Occipital lobe (tissue), 2 donors: ENCODE data around the gene FCHSD1. TPM values are rescaled to one million over a fixed set of nuclear protein-coding genes. Genes with fewer than 3 reads are reported as not detected.

Source experiments
- DNase-seq: peaks from one replicate; lab custom pipeline; 2025; lab: John Stamatoyannopoulos, UW
- total RNA-seq: library from RNA; depleted of rRNA; stranded (reverse); fragments of >200 nt; gene quantifications from one replicate; pipeline ENCODE4 v1.2.3, GENCODE V29; 2014

The FCHSD1 gene
- 3.0 TPM for total RNA-seq

DNA sequence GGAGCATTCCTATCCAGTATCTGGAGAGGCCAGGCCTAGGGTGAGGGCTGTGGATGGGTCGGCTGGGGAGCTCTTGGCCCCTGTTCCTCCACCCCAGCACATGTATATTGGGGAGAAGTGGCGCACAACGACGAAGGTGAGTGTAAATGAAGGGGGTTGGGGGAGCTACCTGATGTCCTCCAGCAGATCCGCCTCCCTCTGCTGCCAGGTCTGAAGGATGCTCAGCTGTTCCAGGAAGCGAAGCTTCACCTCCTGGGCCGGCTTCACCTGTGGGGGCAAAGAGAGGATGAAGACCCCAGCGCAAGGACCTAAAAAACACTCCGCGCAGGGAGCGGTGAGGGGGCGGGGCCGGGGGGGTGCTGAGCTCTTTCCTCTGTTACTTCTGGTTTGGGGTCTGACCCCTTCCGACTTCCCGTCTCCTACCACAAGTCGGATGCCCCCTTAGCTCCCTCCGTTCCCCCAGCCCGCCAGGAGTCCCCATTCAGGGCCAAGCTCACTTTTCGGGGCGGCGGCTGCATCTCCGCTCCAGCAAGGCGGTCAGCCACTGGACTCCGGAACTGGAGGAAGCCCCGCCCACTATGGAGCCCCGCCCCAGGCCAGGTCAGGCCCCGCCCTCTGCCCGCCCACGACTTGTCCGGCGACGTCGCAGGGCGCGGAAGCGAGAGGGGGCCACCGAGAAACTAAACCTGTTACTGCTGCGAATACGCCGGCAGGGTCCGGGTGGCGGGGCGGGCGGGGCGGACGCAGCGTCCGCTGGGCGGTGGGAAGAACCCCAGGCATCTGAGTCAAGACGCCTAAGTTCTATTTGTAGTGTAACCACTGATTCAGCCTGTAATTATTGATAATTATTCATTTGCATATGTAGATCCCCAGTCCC, at the start of gene FCHSD1:
Gene FCHSD1, minus strand, starts transcription at position 568 of the 877 bp plus-strand sequence. Its CDS starts 50 bp downstream, at position 518.
- DNase-seq, result peak; percentile 74

DNA sequence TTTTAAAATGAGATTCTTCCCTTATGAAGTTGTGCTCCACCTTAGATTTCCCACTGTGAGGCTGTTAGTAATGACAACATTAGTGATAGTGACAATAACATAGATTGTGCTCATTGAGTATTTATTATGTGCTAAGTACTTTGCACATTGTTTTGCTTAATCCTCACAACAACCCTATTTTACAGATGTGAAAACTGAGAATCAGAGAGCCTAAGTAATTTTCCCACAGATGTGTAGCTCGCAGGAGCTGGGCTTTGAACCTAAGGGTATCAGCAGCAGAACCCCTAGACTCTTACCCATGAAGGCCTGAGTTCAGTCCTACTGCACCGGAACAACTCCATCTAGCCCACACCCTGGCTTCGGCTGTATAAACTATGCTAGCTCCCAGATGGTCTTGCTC, 46.4 kb upstream of the FCHSD1 start:
- no peak for DNase-seq

DNA sequence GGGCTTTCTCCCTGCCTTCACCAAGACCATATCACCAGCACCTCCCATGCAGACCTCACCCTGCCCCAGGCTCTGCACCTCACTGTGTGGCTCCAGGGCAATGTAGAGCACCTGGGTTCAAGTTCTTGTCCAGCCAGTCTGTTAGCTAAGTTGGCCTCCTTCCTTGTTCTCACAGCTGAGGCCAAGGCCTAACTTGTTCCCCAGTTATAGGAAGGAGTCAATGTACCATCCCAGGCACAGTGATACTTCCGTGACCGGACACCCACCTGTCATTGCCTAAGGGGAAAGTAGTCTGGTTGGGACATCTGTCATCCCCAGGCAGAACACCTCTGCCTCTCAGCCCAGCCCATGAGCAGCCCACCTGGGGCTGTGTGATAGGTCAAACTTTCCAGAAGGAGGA, 45.2 kb upstream of the FCHSD1 start:
- no peak for DNase-seq

DNA sequence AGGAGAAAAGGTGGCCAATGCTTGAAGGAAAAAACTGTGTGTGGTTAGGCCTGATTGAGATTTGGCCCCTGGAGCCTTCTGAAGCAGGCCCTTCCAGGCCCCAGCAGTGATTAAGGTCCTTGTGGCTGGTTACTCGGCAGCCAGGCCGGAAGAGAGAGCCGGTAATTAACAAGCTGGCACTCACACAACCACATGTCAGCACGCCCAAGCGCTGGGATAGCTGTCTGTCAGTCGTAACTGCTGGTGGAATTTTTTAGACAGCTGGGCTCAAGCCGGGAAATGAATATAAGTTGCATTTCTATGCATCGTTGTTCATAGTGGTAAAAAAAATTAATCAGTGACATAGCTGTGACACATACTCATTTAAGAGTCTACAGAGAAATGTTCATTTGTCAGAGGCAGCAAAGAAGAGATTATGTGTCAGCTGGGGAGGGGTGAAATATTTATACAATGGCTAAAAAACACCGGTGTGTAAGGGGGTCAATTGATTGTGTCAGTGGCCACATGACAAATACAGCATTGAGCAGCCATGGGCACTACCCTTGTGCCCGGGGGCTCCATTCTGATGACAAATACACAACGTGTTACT, 44.5 kb upstream of the FCHSD1 start:
- no peak for DNase-seq

DNA sequence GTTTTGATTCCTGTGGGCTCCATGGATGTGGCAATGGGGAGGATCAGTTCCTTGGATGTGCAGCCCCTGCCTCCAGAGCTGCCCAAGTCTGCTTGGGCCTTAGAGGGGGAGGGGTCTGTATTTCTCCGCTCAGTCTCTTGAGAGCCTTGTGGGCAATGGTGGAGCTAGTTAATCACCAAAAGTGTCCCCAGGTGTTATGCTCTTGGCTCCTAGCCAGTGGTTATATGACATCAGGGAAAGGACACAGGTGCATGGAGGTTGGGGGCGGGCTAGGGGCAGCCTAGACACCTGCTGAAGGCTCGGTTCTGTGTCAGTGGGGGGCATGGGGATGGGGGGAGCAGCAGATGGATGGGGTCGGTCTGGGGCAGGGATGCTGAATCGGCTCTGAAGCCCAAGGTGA, 43.3 kb upstream of the FCHSD1 start:
- DNase-seq, result no peak

DNA sequence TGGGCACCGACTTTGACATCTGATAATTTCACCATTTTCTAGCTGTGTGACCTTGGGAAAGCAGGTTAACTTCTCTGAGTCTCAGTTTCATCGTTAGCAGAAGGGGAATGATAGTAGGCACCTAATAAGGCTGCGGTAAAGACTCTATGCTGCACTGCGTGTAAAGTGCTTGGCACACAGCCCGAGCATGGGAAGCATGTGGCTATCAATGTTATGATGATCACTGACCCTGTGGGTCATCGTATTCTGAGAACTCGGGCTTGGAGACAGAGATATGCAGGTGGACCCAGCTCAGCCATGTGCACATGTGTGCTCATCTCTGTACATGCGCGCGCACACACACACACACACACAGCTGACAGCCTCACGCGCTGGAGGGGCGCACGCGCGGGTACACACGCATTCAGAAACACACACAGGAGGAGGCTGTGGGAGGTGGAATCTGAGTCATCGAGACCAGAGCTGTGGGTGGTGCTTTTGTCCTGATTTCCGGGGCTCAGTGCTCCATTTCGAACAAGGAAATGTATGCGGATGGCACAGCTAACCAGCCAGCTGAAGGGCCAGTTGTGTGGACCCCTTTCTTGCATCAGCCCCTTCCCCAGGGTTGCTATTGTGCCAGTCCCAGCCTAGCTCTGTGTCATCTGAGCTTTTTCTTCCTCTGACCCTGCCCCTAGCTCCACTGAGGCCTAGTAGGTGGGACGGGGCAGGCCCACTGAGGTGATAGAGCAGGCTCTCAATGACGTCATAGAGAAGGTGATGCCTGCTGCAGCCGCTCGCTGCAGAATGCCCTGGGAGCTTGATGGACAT, 41.9 kb upstream of the FCHSD1 start:
- peak; percentile 79 for DNase-seq

DNA sequence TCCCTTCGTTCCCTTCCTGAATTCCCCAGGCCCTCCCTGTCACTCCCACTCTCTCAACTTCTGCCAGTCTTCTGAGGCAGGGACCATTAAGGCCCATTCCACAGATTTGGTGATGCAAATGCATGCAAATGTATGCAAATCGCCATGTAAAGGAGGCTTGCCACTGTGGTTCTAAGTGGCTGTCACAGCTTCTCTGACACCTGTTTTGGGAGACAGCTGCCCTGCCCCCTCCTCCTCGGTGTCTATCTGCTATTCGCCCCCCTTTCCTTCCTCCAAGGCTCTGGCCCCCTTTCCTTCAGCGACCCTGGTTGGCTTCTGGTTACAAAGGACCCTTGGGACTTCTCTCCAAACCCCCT, 41.3 kb upstream of the FCHSD1 start:
- DNase-seq, result no peak

DNA sequence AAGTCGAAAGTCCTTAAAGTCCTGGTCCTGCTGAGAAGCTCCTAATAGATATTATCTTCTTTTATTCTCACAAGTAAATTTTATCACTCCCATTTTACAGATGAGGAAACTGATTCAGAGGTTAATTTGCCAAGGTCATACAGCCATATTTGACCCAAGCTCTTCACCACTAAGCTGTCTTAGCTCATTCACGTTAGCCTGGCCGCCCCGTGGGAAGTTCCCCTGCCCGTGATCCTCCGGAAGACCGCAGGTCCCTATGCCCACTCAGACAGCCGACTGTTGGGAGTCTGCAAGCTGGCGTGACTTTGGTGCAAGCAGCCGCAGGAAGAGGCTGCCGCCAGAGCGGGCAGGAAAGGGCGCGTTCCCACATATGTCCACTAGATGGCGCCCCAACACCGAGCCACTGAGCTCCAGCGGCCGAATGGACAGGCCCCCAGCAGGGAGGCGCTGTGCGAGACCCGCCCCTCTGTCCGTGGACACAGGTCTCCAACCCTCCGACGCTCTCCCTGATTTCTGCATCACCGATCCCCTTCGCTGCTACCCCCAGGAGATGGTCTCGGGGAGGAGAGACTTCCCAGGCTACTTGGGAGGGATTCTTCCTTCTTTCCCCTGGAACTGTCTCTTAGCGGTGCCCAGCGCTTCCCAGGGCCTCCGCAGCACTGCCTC, 40.8 kb upstream of the FCHSD1 start:
- DNase-seq, result peak; percentile 80

DNA sequence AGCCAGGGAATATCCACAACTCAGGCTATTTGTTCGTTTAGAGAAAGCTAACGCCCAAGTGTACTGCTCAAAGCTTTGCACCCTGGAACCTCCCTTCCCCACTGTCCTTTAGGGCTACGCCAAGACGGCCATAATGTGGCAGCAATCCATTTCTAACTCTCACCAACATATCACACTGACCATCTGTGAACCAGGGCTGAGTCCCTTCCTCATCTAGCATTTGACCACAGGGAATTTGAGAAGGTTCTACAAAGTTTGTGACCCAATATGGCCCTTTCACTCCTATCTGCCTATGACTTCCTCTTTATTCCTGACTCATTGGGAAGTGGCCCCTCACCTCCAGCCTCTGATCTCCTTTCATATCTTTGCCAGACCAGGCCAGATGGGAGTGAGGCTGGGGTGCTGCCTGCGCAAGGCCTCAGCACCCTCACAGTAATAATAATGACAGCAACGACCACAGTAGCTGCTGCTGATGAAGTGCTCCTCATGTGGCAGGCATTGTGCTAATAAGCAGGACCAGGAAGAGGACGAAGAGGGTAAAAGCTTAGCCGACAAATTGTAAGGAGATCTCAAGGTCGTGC, 40.2 kb upstream of the FCHSD1 start:
- DNase-seq, result no peak

DNA sequence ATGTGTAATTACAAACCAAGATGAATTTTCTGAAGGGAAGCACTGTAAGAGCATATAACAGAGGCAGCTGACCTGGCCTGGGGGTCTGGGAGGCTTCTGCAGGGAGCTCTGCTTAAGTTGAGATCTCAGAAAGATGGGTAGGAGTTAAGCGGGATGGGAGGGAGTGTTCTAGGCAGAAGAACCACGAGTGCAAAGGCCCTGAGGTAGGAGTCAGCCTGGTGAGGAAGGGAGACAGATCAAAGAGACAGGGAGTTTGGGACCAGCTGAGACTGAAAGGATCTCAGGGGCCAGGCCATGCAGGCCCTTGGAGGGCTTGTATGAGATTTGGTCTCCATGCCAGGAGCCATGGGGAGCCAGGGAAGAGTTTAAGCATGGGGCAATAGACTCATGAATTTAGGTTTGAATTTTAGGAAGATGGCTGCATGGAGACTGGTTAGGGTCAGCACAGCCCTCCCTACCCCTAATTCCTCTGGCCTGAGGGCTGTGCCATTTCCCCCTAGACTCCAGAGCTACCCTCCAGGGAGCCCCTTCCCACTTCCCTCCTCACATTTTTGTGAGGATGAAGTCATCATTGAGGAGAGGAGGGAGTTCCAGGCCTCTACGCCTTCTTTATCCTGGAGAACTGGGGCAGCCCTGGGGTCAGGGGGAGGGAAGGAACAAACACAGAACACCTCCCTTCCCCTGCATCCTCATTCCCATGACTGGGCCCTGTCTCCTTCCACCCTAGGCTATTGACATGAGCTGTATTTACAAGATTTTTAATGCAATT, 35.6 kb upstream of the FCHSD1 start:
- no peak for DNase-seq

DNA sequence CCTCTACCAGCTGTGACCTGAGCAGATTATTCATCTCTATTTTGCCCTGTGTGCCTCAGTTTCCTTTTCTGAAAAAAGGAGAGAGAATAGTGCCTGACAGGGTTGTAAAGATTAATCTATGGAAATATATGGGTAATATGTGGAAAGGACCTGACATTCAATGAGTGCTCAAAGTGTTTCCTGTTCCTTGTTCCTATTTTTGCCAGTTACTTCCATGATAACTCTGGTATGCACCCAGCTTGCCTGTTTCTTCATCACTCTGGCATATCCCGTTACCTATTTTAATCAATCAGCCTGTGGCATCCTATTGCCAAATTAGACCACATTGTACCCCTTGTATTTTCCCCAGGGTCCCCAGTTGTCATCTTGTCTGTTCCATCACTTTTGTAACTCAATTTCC, 34.4 kb upstream of the FCHSD1 start:
- DNase-seq, result no peak

DNA sequence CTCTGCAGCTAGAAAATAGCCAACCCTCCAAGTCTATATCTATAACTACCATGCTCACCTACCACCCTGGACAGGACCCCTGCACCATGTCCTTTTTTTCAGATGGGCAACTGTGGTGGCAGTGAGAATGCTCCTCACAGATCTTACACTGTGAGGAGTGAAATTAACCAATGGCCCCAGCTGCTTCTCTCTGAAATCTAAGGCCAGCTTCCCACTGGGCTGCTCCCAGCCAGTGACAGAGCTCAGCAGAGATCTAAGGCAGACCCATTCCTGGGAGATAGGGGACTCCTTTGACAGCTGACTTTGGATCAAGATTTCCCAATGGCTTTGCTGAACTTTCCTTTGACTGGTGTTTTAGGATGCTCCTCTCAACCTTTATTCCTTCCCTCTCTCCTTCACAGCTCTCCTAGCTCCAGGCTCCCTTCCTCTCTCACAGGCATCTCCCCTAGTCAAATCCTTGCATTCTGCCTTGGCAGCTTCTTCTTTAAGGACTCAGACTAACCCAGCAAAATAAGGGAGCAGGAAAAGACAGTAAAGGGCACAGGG, 32.5 kb upstream of the FCHSD1 start:
- no peak for DNase-seq

DNA sequence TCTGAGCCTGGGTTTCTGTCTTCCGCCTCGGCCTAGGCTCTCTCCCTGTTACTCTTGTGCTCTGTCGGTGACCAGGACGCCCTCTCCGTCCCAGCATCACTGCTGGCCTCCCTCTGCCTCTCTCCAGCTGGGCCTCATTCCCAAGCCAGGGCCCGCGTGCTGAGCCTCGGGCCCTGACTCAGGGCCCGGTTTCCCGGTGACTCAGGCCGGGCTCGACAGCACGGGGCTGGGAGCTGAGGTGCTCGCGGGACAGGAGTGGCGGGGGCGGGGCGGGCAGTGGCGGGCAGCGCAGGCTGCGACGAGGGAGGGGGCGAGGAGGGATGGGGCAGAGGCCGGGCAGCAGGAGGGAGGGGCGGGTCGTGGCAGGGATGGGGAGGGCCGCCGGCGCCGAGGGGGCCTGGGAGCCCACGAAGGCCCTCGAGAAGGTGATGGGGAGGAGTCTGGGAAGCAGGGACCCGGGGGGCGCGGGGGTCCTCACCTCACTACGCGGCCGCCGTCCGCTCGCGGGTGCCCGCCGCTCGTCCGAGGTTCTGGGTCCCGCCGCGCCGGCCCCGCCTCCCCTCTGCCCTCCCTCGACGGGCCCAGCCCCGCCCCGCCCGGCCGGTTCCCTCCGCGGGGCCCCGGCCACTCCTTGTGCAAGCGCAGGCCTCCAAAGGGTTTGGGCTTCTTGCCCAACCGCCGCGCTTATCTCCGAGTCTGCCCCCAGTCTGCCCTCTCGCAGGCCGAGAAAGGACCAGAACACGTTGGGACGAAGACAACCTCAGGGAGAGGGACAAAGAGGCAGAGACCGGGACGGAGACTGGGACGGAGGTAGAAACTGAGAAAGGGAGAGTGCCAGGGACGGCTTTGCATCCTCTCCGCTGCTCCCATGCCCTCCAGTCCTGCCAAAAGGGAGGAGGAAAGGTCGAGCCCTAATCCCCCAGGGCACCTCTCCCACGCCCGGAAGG, 30.8 kb upstream of the FCHSD1 start, which contains the start of gene ARAP3:
Gene ARAP3, minus strand, starts transcription at position 536 of the 947 bp plus-strand sequence. CDS start 1,744 bp downstream, outside the sequence.
- DNase-seq, result no peak

DNA sequence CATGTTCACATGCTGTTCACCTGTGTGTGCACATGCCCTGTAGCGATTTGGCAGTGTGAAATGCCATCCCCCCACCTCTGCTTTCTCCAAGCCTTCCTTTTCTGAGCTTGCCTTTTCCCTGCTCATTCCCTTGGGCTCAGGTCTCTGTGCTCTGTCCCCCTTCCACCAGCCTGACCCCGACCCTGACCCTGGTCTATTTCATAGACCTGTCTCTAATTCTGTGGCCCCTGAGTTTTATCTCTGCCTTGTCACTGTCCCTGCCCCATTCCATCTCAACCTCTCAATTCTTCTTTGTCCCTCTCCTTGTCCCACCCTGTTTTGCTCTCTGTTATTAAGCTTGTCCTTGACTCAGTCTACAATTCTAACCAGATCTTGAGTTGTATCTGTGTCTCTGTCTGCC, 30.1 kb upstream of the FCHSD1 start:
- no peak for DNase-seq

DNA sequence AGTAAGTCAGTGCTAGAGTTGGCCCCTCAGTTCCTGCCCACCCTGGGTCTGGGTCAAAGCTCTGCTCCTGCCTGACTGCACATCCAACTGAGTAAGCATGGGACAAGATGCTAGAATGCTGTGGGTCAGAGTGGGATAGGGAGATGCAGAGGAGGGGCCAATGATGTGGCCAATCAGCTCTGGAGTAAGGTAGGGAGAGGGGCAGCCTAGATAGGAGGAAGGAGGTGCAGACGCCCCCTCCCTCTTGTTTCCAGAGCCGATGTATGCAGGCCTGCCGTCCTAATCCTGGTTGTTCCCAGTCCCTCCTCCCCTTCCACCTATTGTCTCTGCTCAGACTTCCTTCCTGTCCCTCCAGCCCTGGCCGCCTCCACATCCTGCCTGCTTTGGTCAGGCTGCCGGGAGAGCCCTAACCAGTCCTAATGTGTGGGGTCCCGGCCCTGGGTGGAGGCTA, 29.6 kb upstream of the FCHSD1 start:
- DNase-seq, result no peak

DNA sequence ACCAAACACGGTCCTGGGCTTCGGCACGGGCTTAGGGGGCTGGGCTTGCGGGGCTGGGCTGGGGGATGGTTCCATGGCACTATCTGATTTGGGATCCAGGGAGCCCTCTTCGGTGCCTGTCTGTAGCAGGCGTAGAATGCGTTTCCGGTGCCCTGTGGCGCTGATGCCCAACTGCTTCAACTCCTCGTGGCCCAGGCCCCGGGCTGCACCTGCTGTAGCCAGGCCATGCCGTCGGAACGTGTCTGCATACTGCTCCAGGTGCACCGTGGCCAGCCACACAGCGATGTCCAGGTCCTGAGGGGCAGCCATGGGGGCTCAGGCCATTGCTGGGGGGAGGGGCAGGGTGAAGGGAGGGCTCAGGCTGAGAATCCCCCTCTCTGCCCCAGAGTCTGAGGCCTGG, 29.0 kb upstream of the FCHSD1 start:
- no peak for DNase-seq

DNA sequence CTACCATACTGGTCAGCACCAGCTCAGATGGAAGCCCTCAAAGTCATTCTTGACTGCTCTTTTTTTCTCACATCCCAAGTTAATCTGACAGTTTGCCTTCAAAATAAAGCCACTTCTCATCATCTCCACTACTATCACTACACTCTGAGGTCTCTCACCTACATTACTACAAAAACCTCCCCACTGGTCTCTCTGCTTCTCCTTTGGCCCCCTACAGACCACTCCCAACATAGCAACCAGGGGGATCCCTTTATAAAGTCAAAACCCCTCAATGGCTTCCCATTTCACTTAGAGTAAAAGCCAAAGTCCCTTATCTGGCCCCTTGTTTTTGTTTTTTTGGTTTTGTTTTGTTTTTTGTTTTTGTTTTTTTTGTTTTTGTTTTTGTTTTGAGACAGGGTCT, 26.2 kb upstream of the FCHSD1 start:
- DNase-seq, result no peak

DNA sequence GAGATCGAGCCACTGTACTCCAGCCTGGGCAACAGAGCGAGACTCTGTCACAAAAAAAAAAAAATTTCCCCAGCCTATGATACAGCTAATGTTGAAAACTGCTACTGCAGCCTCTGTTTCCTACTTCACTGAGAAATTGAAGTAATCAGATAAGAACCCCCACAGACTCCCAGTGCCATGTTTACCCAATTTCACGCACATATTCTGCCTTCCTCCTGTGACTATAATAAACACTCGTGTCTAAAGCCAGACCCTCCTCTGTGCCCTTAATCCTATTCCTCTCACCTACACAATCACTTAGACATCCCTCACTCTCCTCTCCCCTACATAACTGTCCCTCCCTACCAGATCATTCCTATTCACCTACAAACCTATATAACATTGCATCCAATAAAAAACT, 24.5 kb upstream of the FCHSD1 start:
- no peak for DNase-seq

DNA sequence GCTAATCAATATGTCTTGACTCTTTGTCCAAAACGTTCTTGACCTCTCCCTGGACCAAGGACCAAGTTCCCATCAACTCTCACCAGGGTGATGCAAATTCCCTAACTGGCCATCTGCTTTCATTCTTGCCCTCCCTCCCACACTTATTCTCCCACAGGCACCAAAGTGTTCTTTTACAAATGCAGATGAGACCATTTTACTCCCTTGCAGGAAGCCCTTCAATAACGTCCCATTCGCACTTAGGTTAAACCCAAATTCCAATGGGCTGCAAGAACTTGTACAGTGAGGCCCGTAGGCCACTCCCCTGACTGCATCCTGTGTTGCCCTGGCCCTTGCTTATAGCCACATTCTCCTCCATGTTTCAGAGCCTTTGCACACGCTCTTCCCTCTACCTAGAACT, 23.5 kb upstream of the FCHSD1 start:
- DNase-seq, result no peak
